Tibial nerve (tissue), 4 donors: Measurements from ENCODE around the gene CALHM6. TPM values are rescaled to one million over a fixed set of nuclear protein-coding genes. Genes with fewer than 3 reads are reported as not detected.

Experiments used
- DNase-seq, 2 donors: peaks; one replicate each; pipeline ENCODE4 v3.0.0-alpha.2; 2019; ENCODE audit warnings: low spot score in 2 of 2
- H3K27ac ChIP-seq, 4 donors: fragments of 200-600 bp; sonication (generic) in 3 of 4; one replicate each; pipeline ENCODE4 v1.5.1; 2017 to 2019; ENCODE audit warnings: mild to moderate bottlenecking in 1 of 4
- H3K27me3 ChIP-seq, 2 donors: fragments of 200-600 bp; sonication (generic) in 1 of 2; one replicate each; pipeline versions ENCODE4 v1.5.1 to v1.6.0; 2017 to 2019
- H3K36me3 ChIP-seq, 3 donors: fragments of 200-600 bp; sonication (generic); one replicate each; pipeline ENCODE4 v1.5.1; 2018 to 2019
- H3K4me1 ChIP-seq, 4 donors: fragments of 200-600 bp; sonication (generic) in 3 of 4; one replicate each; pipeline ENCODE4 v1.5.1; 2017 to 2019
- H3K4me3 ChIP-seq, 4 donors: fragments of 200-600 bp; sonication (generic) in 3 of 4; one replicate each; pipeline ENCODE4 v1.5.1; 2017 to 2019; ENCODE audit warnings: mild to moderate bottlenecking in 1 of 4, moderate library complexity in 1 of 4
- H3K9me3 ChIP-seq, 4 donors: fragments of 200-600 bp; sonication (generic) in 3 of 4; one replicate each; pipeline ENCODE4 v1.5.1; 2017 to 2019
- CTCF ChIP-seq, 5 experiments: fragments of 200-600 bp in 3 of 5; fragments of 450-650 bp in 2 of 5; sonication (generic) in 3 of 5; IDR thresholded peaks; one replicate each; pipeline ENCODE4 v1.5.1; 2016 to 2019; ENCODE audit warnings: antibody characterized with exemption in 5 of 5, mild to moderate bottlenecking in 3 of 5, moderate library complexity in 2 of 5
- EP300 ChIP-seq, 2 donors: sonication (generic); formaldehyde crosslinking; IDR thresholded peaks; one replicate each; pipeline ENCODE4 v1.6.1; 2017; ENCODE audit warnings: antibody characterized with exemption in 2 of 2, mild to moderate bottlenecking in 1 of 2
- POLR2A ChIP-seq, 2 donors: fragments of 450-650 bp; IDR thresholded peaks; one replicate each; pipeline ENCODE4 v1.6.1; 2017; ENCODE audit warnings: antibody characterized with exemption in 2 of 2, mild to moderate bottlenecking in 2 of 2, moderate library complexity in 2 of 2
- WGBS, 2 donors: methylation state at CpG; one replicate each; pipeline ENCODE4 v1.1.5; 2018; 5-methylcytosine and 5-hydroxymethylcytosine counted together
- total RNA-seq, 4 donors: library from RNA; depleted of rRNA; stranded (reverse); fragments of >200 nt; gene quantifications; one replicate each; pipeline ENCODE4 v1.1.0, GENCODE V29; 2016

CALHM6 gene
- total RNA-seq, 4 donors from 2014 or later: 0.60 to 11.4 (median 5.4) TPM

GRCh38 chr6:116420341-116420740, 40.8 kb upstream of the CALHM6 start:
- no peak overlapping the region for H3K4me3 ChIP-seq
- 98 to 100% methylated on average over 5 of the region's 5 CpGs for WGBS, 2 donors
- H3K27ac ChIP-seq: no peak overlapping the region
- H3K27me3 ChIP-seq: no peaks in the 10 kb centered on the region
- H3K4me1 ChIP-seq: peaks cover 0 to 22% (median 0%) of the 10 kb centered on the region in 4 donors
- H3K36me3 ChIP-seq: no peaks in the 10 kb centered on the region
- TF ChIP-seq CTCF (IDR thresholded peaks at IDR 0.05) (no peak), EP300 (IDR thresholded peaks at IDR 0.05) (no peak), POLR2A (IDR thresholded peaks at IDR 0.05) (no peak)
- DNase-seq: no peak
- H3K9me3 ChIP-seq: no peaks in the 10 kb centered on the region

GRCh38 chr6:116422238-116422637, 38.9 kb upstream of the CALHM6 start:
- 47% methylated on average over 3 of the region's 3 CpGs for WGBS, 2 donors
- Histone ChIP-seq H3K27me3 (no peaks in the 10 kb centered on the region), H3K27ac (no peak overlapping the region), H3K4me3 (no peak overlapping the region), H3K9me3 (no peaks in the 10 kb centered on the region), H3K4me1 (peaks cover 0 to 22% (median 0%) of the 10 kb centered on the region in 4 donors), H3K36me3 (peaks cover 0 to 10% (median 0%) of the 10 kb centered on the region in 3 donors)
- TF ChIP-seq POLR2A (IDR thresholded peaks at IDR 0.05) (no peak), EP300 (IDR thresholded peaks at IDR 0.05) (no peak), CTCF (IDR thresholded peaks at IDR 0.05) (no peak)
- DNase-seq: no peak

GRCh38 chr6:116424001-116424400, 37.2 kb upstream of the CALHM6 start:
- H3K4me1 ChIP-seq: peaks cover 0 to 14% (median 0%) of the 10 kb centered on the region in 4 donors

GRCh38 chr6:116426551-116426950, 34.6 kb upstream of the CALHM6 start:
- H3K27ac ChIP-seq: no peak overlapping the region
- no peak for TF ChIP-seq EP300 (IDR thresholded peaks at IDR 0.05)
- TF ChIP-seq POLR2A (IDR thresholded peaks at IDR 0.05): no peak
- TF ChIP-seq CTCF (IDR thresholded peaks at IDR 0.05): no peak
- no peak for DNase-seq
- H3K4me3 ChIP-seq: no peak overlapping the region
- 99% methylated on average over 3 of the region's 3 CpGs for WGBS, 2 donors
- peaks cover 0 to 47% (median 0%) of the 10 kb centered on the region in 3 donors for H3K36me3 ChIP-seq
- peaks cover 0 to 14% (median 0%) of the 10 kb centered on the region in 4 donors for H3K4me1 ChIP-seq
- H3K9me3 ChIP-seq: no peaks in the 10 kb centered on the region
- no peaks in the 10 kb centered on the region for H3K27me3 ChIP-seq

More at GRCh38 chr6:116424001-116424400, 37.2 kb upstream of the CALHM6 start:
- H3K4me3 ChIP-seq: no peak overlapping the region
- H3K9me3 ChIP-seq: no peaks in the 10 kb centered on the region
- TF ChIP-seq CTCF (IDR thresholded peaks at IDR 0.05) (no peak), EP300 (IDR thresholded peaks at IDR 0.05) (no peak), POLR2A (IDR thresholded peaks at IDR 0.05) (no peak)
- no peaks in the 10 kb centered on the region for H3K27me3 ChIP-seq
- DNase-seq: no peak
- H3K36me3 ChIP-seq: peaks cover 0 to 26% (median 0%) of the 10 kb centered on the region in 3 donors
- H3K27ac ChIP-seq: no peak overlapping the region
- WGBS, 2 donors: 85 to 89% methylated on average over 1 of the region's 1 CpG

- Histone ChIP-seq H3K36me3 (peaks cover 0 to 69% (median 0%) of the 10 kb centered on the region in 3 donors), H3K4me3 (no peak overlapping the region), H3K27ac (no peak overlapping the region), H3K4me1 (peaks cover 0 to 3% (median 0%) of the 10 kb centered on the region in 4 donors), H3K9me3 (no peaks in the 10 kb centered on the region), H3K27me3 (no peaks in the 10 kb centered on the region)
- TF ChIP-seq POLR2A (IDR thresholded peaks at IDR 0.05): no peak
- TF ChIP-seq EP300 (IDR thresholded peaks at IDR 0.05): no peak
- no peak for TF ChIP-seq CTCF (IDR thresholded peaks at IDR 0.05)
- no peak for DNase-seq
- WGBS, 2 donors: 96 to 100% methylated on average over 2 of the region's 2 CpGs
Measured at GRCh38 chr6:116429111-116429510, 32.1 kb upstream of the CALHM6 start.
